HG03175 (cell line): ENCODE measurements around the gene MYH3.
"Not testable (repeated sequence)": the region's sequence is repeated elsewhere in the genome, so short reads cannot be mapped to it uniquely, and the experiment has no call there.

Experiments
- ATAC-seq: cut with Tn5 transposase; IDR thresholded peaks from one replicate; pipeline ENCODE4 v1.9.1; 2021; ENCODE audit warnings: mild to moderate bottlenecking, moderate library complexity; ENCODE audit not compliant: unreplicated experiment

Gene MYH3

GRCh38 chr17:10657148-10657547 lies at the start of gene MYH3:
Gene MYH3 (minus strand): TSS chr17:10657309. CDS start chr17:10655064, 2,245 bp downstream.
- ATAC-seq: no peak

GRCh38 chr17:10705727-10706126 lies 48.6 kb upstream of the MYH3 start:
- ATAC-seq: no peak

- ATAC-seq: no peak
These were observed 45.5 kb upstream of the MYH3 start for GRCh38 chr17:10702574-10702973.

- ATAC-seq: no peak
These were observed 42.7 kb upstream of the MYH3 start for GRCh38 chr17:10699856-10700255.

- ATAC-seq: no peak
These were observed 41.1 kb upstream of the MYH3 start for GRCh38 chr17:10698096-10698818.

GRCh38 chr17:10697092-10698081 lies 40.3 kb upstream of the MYH3 start, which contains the start of the genes ADPRM and SCO1:
Gene ADPRM (plus strand): TSS chr17:10697594. CDS start chr17:10704927, 7,333 bp downstream.
Gene SCO1 (minus strand): TSS chr17:10697533. CDS start chr17:10697507, 26 bp downstream.
- peak; percentile 95 for ATAC-seq

GRCh38 chr17:10695875-10696407 lies 38.8 kb upstream of the MYH3 start:
- not testable (repeated sequence) for ATAC-seq

- no peak for ATAC-seq
These were observed 30.4 kb upstream of the MYH3 start for GRCh38 chr17:10687499-10687898.

- no peak for ATAC-seq
These were observed 26.7 kb upstream of the MYH3 start for GRCh38 chr17:10683853-10684252.

GRCh38 chr17:10681866-10682446 lies 24.8 kb upstream of the MYH3 start:
- no peak for ATAC-seq

GRCh38 chr17:10674704-10675103 lies 17.6 kb upstream of the MYH3 start:
- ATAC-seq: no peak

- ATAC-seq: no peak
These were observed 16.2 kb upstream of the MYH3 start for GRCh38 chr17:10673312-10673711.

GRCh38 chr17:10668775-10669174 lies 11.7 kb upstream of the MYH3 start:
- ATAC-seq: no peak

GRCh38 chr17:10666906-10667305 lies 9.8 kb upstream of the MYH3 start:
- ATAC-seq: no peak

GRCh38 chr17:10664571-10664970 lies 7.5 kb upstream of the MYH3 start:
- no peak for ATAC-seq

- no peak for ATAC-seq
These were observed 6.1 kb upstream of the MYH3 start for GRCh38 chr17:10663231-10663630.

GRCh38 chr17:10661437-10661836 lies 4.3 kb upstream of the MYH3 start:
- no peak for ATAC-seq

- ATAC-seq: no peak
These were observed 770 bp upstream of the MYH3 start for GRCh38 chr17:10657879-10658278.

GRCh38 chr17:10653987-10654386 lies 3.1 kb downstream of the MYH3 start:
- no peak for ATAC-seq

- ATAC-seq: no peak
These were observed 4.0 kb downstream of the MYH3 start for GRCh38 chr17:10652984-10653659.
